CD4-positive, alpha-beta T cell treated with Interleukin-12 subunit alpha and Interleukin-12 subunit beta, for 1 hour (primary cell): ENCODE measurements around the gene SLC39A12.
"Not testable (repeated sequence)": the region's sequence is repeated elsewhere in the genome, so short reads cannot be mapped to it uniquely, and the experiment has no call there.

Experiments
- DNase-seq: peaks from one replicate; pipeline ENCODE4 v3.0.0-alpha.2; 2020

Gene SLC39A12

GRCh38 chr10:17951868-17952371 lies at the start of gene SLC39A12:
SLC39A12 (plus strand) TSS chr10:17951918; CDS start chr10:17953277, 1,359 bp downstream.
- DNase-seq = no peak

- no peak for DNase-seq
Measured at GRCh38 chr10:17904564-17904963, 47.2 kb upstream of the SLC39A12 start.

- DNase-seq = no peak
Measured at GRCh38 chr10:17905491-17905890, 46.2 kb upstream of the SLC39A12 start.

GRCh38 chr10:17906002-17906401 lies 45.7 kb upstream of the SLC39A12 start:
- no peak for DNase-seq

- DNase-seq = no peak
Measured at GRCh38 chr10:17907641-17908040, 44.1 kb upstream of the SLC39A12 start.

GRCh38 chr10:17910125-17910789 lies 41.5 kb upstream of the SLC39A12 start:
- DNase-seq = no peak

GRCh38 chr10:17912754-17913153 lies 39.0 kb upstream of the SLC39A12 start:
- no peak for DNase-seq

GRCh38 chr10:17913604-17914003 lies 38.1 kb upstream of the SLC39A12 start:
- no peak for DNase-seq

GRCh38 chr10:17914169-17915045 lies 37.3 kb upstream of the SLC39A12 start:
- DNase-seq = no peak

- DNase-seq = no peak
Measured at GRCh38 chr10:17915181-17915580, 36.5 kb upstream of the SLC39A12 start.

GRCh38 chr10:17918187-17918903 lies 33.4 kb upstream of the SLC39A12 start:
- DNase-seq = no peak

- no peak for DNase-seq
Measured at GRCh38 chr10:17921378-17921777, 30.3 kb upstream of the SLC39A12 start.

- DNase-seq = no peak
Measured at GRCh38 chr10:17923728-17924127, 28.0 kb upstream of the SLC39A12 start.

GRCh38 chr10:17943033-17943745 lies 8.5 kb upstream of the SLC39A12 start:
- DNase-seq = no peak

- DNase-seq = not testable (repeated sequence)
Measured at GRCh38 chr10:17950269-17950668, 1.4 kb upstream of the SLC39A12 start.

- no peak for DNase-seq
Measured at GRCh38 chr10:17950726-17951125, 992 bp upstream of the SLC39A12 start.

- not testable (repeated sequence) for DNase-seq
Measured at GRCh38 chr10:17954372-17954771, 2.7 kb downstream of the SLC39A12 start.

- DNase-seq = no peak
Measured at GRCh38 chr10:17954861-17955260, 3.1 kb downstream of the SLC39A12 start.

- no peak for DNase-seq
Measured at GRCh38 chr10:17958049-17958448, 6.3 kb downstream of the SLC39A12 start.

GRCh38 chr10:17959870-17960269 lies 8.2 kb downstream of the SLC39A12 start:
- no peak for DNase-seq

- no peak for DNase-seq
Measured at GRCh38 chr10:17961551-17962422, 10.1 kb downstream of the SLC39A12 start.

- no peak for DNase-seq
Measured at GRCh38 chr10:17963431-17963830, 11.7 kb downstream of the SLC39A12 start.
